K562 (cell line): Measurements from ENCODE around the gene SNAPC5. TPM values are rescaled to one million over a fixed set of nuclear protein-coding genes. Genes with fewer than 3 reads are reported as not detected.

Experiments used
- ATF6 ChIP-seq: sonication (generic); formaldehyde crosslinking; IDR thresholded peaks from 2 replicates; pipeline ENCODE4 v1.4.0; 2020; ENCODE audit warnings: mild to moderate bottlenecking, missing genetic modification reagents
- DEAF1 ChIP-seq: fragments of 450-650 bp; formaldehyde crosslinking; IDR thresholded peaks from 2 replicates; pipeline ENCODE4 v1.4.0; 2020; ENCODE audit warnings: mild to moderate bottlenecking, moderate library complexity
- ESRRB ChIP-seq: fragments of 250-450 bp; sonication (Bioruptor Pico); IDR thresholded peaks from 2 replicates; pipeline ENCODE4 v1.5.0; 2020; ENCODE audit warnings: mild to moderate bottlenecking, moderate library complexity, borderline replicate concordance
- ETS2 ChIP-seq: IDR thresholded peaks from 2 replicates; pipeline ENCODE4 v1.6.1; 2016; ENCODE audit warnings: borderline replicate concordance, missing genetic modification characterization, mild to moderate bottlenecking, moderate library complexity, missing compliant biosample characterization; ENCODE audit not compliant: poor library complexity, severe bottlenecking
- FOXO4 ChIP-seq: fragments of 450-650 bp; formaldehyde crosslinking; IDR thresholded peaks from 2 replicates; pipeline ENCODE4 v1.4.0; 2020; ENCODE audit warnings: mild to moderate bottlenecking, moderate library complexity
- IRF9 ChIP-seq: fragments of 450-650 bp; IDR thresholded peaks from 2 replicates; pipeline ENCODE4 v1.6.1; 2016; ENCODE audit warnings: missing biosample characterization, missing genetic modification characterization
- NONO ChIP-seq, 2 experiments: fragments of 200-400 bp in 1 of 2; fragments of 450-650 bp in 1 of 2; formaldehyde crosslinking in 1 of 2; IDR thresholded peaks; 2 replicates each; pipeline ENCODE4 v1.6.1; 2017; ENCODE audit warnings: low read depth in 2 of 2, mild to moderate bottlenecking in 2 of 2, moderate library complexity in 2 of 2, low read length in 1 of 2
- TFAP4 ChIP-seq: sonication (generic); formaldehyde crosslinking; IDR thresholded peaks from 2 replicates; pipeline ENCODE4 v1.8.0; 2022; ENCODE audit warnings: missing genetic modification reagents, mild to moderate bottlenecking, moderate library complexity, borderline replicate concordance
- TSHZ1 ChIP-seq: fragments of 250-450 bp; sonication (Bioruptor Pico); IDR thresholded peaks from 2 replicates; pipeline ENCODE4 v1.4.0; 2020; ENCODE audit warnings: mild to moderate bottlenecking, moderate library complexity
- ZNF282 ChIP-seq: sonication (generic); formaldehyde crosslinking; IDR thresholded peaks from 2 replicates; pipeline ENCODE4 v1.8.1; 2023; ENCODE audit warnings: missing genetic modification reagents
- polyA plus RNA-seq, 8 experiments: library from polyadenylated mRNA; depleted of rRNA in 4 of 8; stranded (reverse) in 5 of 8; unstranded in 3 of 8; fragments of >200 nt; fragmentation: Nextera tagmentation in 2 of 8; fragmentation: Illumina TruSeq in 1 of 8; extraction: Ambion mirVana in 2 of 8; extraction: Trizol in 1 of 8; gene quantifications; 2 replicates each; pipeline versions ENCODE4 v1.2.1 to v1.2.3, GENCODE V29; 2011 to 2014; ENCODE audit warnings: inconsistent platforms in 1 of 8, missing spikeins in 1 of 8
- total RNA-seq, 7 experiments: library from RNA; depleted of rRNA in 6 of 7; stranded (reverse); fragments of >200 nt in 6 of 7; fragmentation: Illumina TruSeq in 2 of 7; extraction: Trizol in 2 of 7; gene quantifications; 2 replicates each; pipeline versions ENCODE4 v1.2.1 to v1.2.3, GENCODE V29; 2011 to 2021; ENCODE audit warnings: low replicate concordance in 1 of 7

Gene SNAPC5
- total and polyA plus RNA-seq, 9 of the 15 experiments (the other 6 are each of a cell fraction or from before 2014, with no cell fraction given), result 52.8 to 155 (median 96.5) TPM

GRCh38 chr15:66497502-66498455 is at the start of gene SNAPC5 (continued):
- no peak for TF ChIP-seq ATF6 (CRISPR knock-in tag)
- 0 out of 2 replicates have a peak, but pooled peaks have one; percentile 5 for TF ChIP-seq IRF9 (tag)
- no peak for TF ChIP-seq ESRRB (CRISPR knock-in tag)
- peak; percentile 96 for TF ChIP-seq TFAP4 (CRISPR knock-in tag)
- TF ChIP-seq FOXO4 (CRISPR knock-in tag), result no peak
- 0 out of 4 replicates have a peak, but pooled peaks of 1 of the 2 experiments have one; percentile 49 for TF ChIP-seq NONO (IDR thresholded peaks at IDR 0.05; ENCODE audit: low read depth in 2 of 2, low read length in 1 of 2)
- no peak for TF ChIP-seq TSHZ1 (CRISPR knock-in tag)
- peak; percentile 49 for TF ChIP-seq DEAF1 (CRISPR knock-in tag)
- peak; percentile 80; the same call in 1 of the 2 replicates for TF ChIP-seq ZNF282 (CRISPR knock-in tag)
- TF ChIP-seq ETS2 (tag), result no peak
